Stimulated activated CD4-positive, alpha-beta T cell treated with anti-CD3 and anti-CD28 coated beads, Interleukin-15, amount 100 ng/mL, for 48 hours (primary cell): ENCODE measurements around the gene RAB25.
"Not testable (repeated sequence)": the region's sequence is repeated elsewhere in the genome, so short reads cannot be mapped to it uniquely, and the experiment has no call there.

Experiments used
- DNase-seq, 2 donors: peaks; one replicate each; pipeline ENCODE4 v3.0.0-alpha.2; 2020; ENCODE audit warnings: low read depth in 2 of 2

The RAB25 gene

GRCh38 chr1:156060937-156061636, at the start of gene RAB25:
Gene RAB25 (plus strand): TSS chr1:156061160. CDS start chr1:156061401, 241 bp downstream.
- no peak for DNase-seq

GRCh38 chr1:156012051-156012817, 48.7 kb upstream of the RAB25 start:
- DNase-seq = no peak

- no peak for DNase-seq
These were observed 46.1 kb upstream of the RAB25 start for GRCh38 chr1:156014829-156015228.

GRCh38 chr1:156019946-156020292, 41.0 kb upstream of the RAB25 start:
- DNase-seq = no peak

- peak; percentile 74 to 82 for DNase-seq
These were observed 40.5 kb upstream of the RAB25 start, which contains the start of gene SSR2 for GRCh38 chr1:156020293-156021092. Gene SSR2 (minus strand): TSS chr1:156020951. CDS start chr1:156020167, 784 bp downstream.

GRCh38 chr1:156021093-156021428, 39.9 kb upstream of the RAB25 start:
- no peak for DNase-seq

- DNase-seq = no peak
These were observed 39.0 kb upstream of the RAB25 start for GRCh38 chr1:156021954-156022353.

GRCh38 chr1:156024801-156025200, 36.2 kb upstream of the RAB25 start:
- no peak for DNase-seq

GRCh38 chr1:156025876-156026275, 35.1 kb upstream of the RAB25 start:
- DNase-seq = peak; percentile 25 to 27

- no peak for DNase-seq
These were observed 34.4 kb upstream of the RAB25 start for GRCh38 chr1:156026588-156026987.

- DNase-seq = no peak
These were observed 27.9 kb upstream of the RAB25 start for GRCh38 chr1:156033011-156033410.

- DNase-seq = not testable (repeated sequence)
These were observed 26.0 kb upstream of the RAB25 start for GRCh38 chr1:156034991-156035390.

GRCh38 chr1:156042828-156043227, 18.1 kb upstream of the RAB25 start:
- no peak for DNase-seq

GRCh38 chr1:156045076-156045475, 15.9 kb upstream of the RAB25 start:
- DNase-seq = no peak

GRCh38 chr1:156048663-156049258, 12.2 kb upstream of the RAB25 start:
- no peak for DNase-seq

GRCh38 chr1:156050376-156050775, 10.6 kb upstream of the RAB25 start:
- DNase-seq = no peak

- no peak for DNase-seq
These were observed 9.8 kb upstream of the RAB25 start for GRCh38 chr1:156051011-156051725.

- peak; percentile 27 to 58 for DNase-seq
These were observed 7.8 kb upstream of the RAB25 start for GRCh38 chr1:156052862-156053767.

GRCh38 chr1:156053768-156054499, 7.0 kb upstream of the RAB25 start, which contains the start of gene UBQLN4:
Gene UBQLN4 (minus strand): TSS chr1:156053798. CDS start chr1:156053701, 97 bp downstream.
- DNase-seq = peak; percentile 78 to 80
